H1 (cell line): ENCODE measurements around the gene TUBGCP6. TPM values are rescaled to one million over a fixed set of nuclear protein-coding genes. Genes with fewer than 3 reads are reported as not detected.

ENCODE experiments used
- CTCF ChIA-PET: fragments of 300-600 bp; sonication (Branson Sonifier 250); formaldehyde crosslinking; loops from one replicate; lab custom pipeline; 2021; ENCODE audit not compliant: partially characterized antibody; lab: Charles Lee
- POLR2A ChIA-PET: fragments of 300-600 bp; sonication (Branson Sonifier 250); formaldehyde crosslinking; loops from one replicate; lab custom pipeline; 2021; ENCODE audit warnings: inconsistent platforms; ENCODE audit not compliant: partially characterized antibody; lab: Charles Lee
- DNase-seq, 2 experiments: peaks; one replicate each; pipeline versions ENCODE4 v3.0.0 to v3.0.0-alpha.2; 2010 to 2022; ENCODE audit warnings: low spot score in 2 of 2, low read depth in 1 of 2, mixed read lengths in 1 of 2
- FAIRE-seq: peaks from 2 replicates; lab custom pipeline; 2011; peaks lifted over from hg19 to GRCh38; lab: Jason Lieb, UNC
- H2AFZ ChIP-seq: 2 replicates; pipeline ENCODE4 v1.8.1; 2012; ENCODE audit warnings: low read length, inconsistent platforms
- H2AK5ac ChIP-seq: 2 replicates; pipeline ENCODE4 v1.6.1; 2013; ENCODE audit warnings: low read depth, low read length
- H2BK120ac ChIP-seq: replicated peaks from 2 replicates; pipeline ENCODE3; 2013; ENCODE audit warnings: low read depth, low read length, inconsistent platforms
- H2BK12ac ChIP-seq: 2 replicates; pipeline ENCODE4 v1.6.1; 2013; ENCODE audit warnings: low read depth, low read length
- H2BK15ac ChIP-seq: 2 replicates; pipeline ENCODE4 v1.6.1; 2013; ENCODE audit warnings: low read length
- H2BK20ac ChIP-seq: 2 replicates; pipeline ENCODE4 v1.6.1; 2013; ENCODE audit warnings: low read length
- H2BK5ac ChIP-seq: 2 replicates; pipeline ENCODE4 v1.6.1; 2013; ENCODE audit warnings: low read depth, low read length
- H3K14ac ChIP-seq: 2 replicates; pipeline ENCODE4 v1.6.1; 2013; ENCODE audit warnings: inconsistent platforms; ENCODE audit not compliant: insufficient read length
- H3K18ac ChIP-seq: 2 replicates; pipeline ENCODE4 v1.6.1; 2013; ENCODE audit warnings: low read length; ENCODE audit errors: extremely low read depth
- H3K23ac ChIP-seq: 2 replicates; pipeline ENCODE4 v1.6.1; 2013; ENCODE audit warnings: inconsistent platforms; ENCODE audit not compliant: insufficient read length
- H3K23me2 ChIP-seq: 2 replicates; pipeline ENCODE4 v1.6.1; 2013; ENCODE audit warnings: low read depth, low read length
- H3K27ac ChIP-seq: 2 replicates; pipeline ENCODE4 v1.6.1; 2011; ENCODE audit warnings: low read depth, low read length, inconsistent platforms
- H3K27me3 ChIP-seq, 4 experiments: replicated peaks in 1 of 4; 1 replicate in 1 of 4; 2 replicates in 3 of 4; pipeline versions ENCODE4 v1.6.1 to v1.8.1; 2011 to 2013; ENCODE audit warnings: low read length in 3 of 4, mild to moderate bottlenecking in 3 of 4, inconsistent platforms in 2 of 4, mixed read lengths in 2 of 4, moderate library complexity in 1 of 4; ENCODE audit not compliant: control insufficient read depth in 3 of 4, insufficient read depth in 3 of 4; ENCODE audit errors: extremely low read depth in 1 of 4
- H3K36me3 ChIP-seq, 4 experiments: 2 replicates each; pipeline versions ENCODE4 v1.6.1 to v1.8.1; 2011 to 2013; ENCODE audit warnings: mild to moderate bottlenecking in 4 of 4, low read length in 3 of 4, moderate library complexity in 2 of 4, control low read depth in 1 of 4, inconsistent platforms in 1 of 4; ENCODE audit not compliant: insufficient read depth in 4 of 4, control insufficient read depth in 2 of 4
- H3K4ac ChIP-seq: replicated peaks from 2 replicates; pipeline ENCODE3; 2013; ENCODE audit warnings: low read length, low read depth, mixed read lengths, inconsistent platforms; ENCODE audit not compliant: insufficient read length
- H3K4me1 ChIP-seq, 4 experiments: replicated peaks in 1 of 4; 1 replicate in 1 of 4; 2 replicates in 3 of 4; pipeline versions ENCODE4 v1.6.1 to v1.8.1; 2011 to 2013; ENCODE audit warnings: low read length in 3 of 4, inconsistent platforms in 2 of 4, mixed read lengths in 1 of 4; ENCODE audit not compliant: insufficient read depth in 4 of 4, control insufficient read depth in 3 of 4
- H3K4me2 ChIP-seq, 2 experiments: 2 replicates each; pipeline versions ENCODE4 v1.6.1 to v1.8.1; 2011 to 2013; ENCODE audit warnings: low read depth in 2 of 2, low read length in 2 of 2, control low read depth in 1 of 2, inconsistent platforms in 1 of 2, mild to moderate bottlenecking in 1 of 2; ENCODE audit not compliant: insufficient read depth in 1 of 2
- H3K4me3 ChIP-seq, 4 experiments: fragments of 200-600, 300-600 bp in 1 of 4; sonication (generic), shearing (Covaris generic), sonication (Bioruptor Twin) in 1 of 4; 2 replicates each; pipeline versions ENCODE4 v1.5.1 to v1.8.1; 2011 to 2016; ENCODE audit warnings: low read length in 4 of 4, low read depth in 3 of 4, control low read depth in 2 of 4, inconsistent platforms in 2 of 4, mild to moderate bottlenecking in 2 of 4, mixed read lengths in 1 of 4, moderate library complexity in 1 of 4; ENCODE audit not compliant: insufficient read depth in 2 of 4; ENCODE audit errors: extremely low read depth in 1 of 4
- H3K56ac ChIP-seq: replicated peaks from 2 replicates; pipeline ENCODE3; 2013; ENCODE audit warnings: low read depth, mild to moderate bottlenecking, mixed read lengths, low read length, inconsistent platforms; ENCODE audit not compliant: insufficient read length
- H3K79me1 ChIP-seq: 2 replicates; pipeline ENCODE4 v1.6.1; 2013; ENCODE audit warnings: low read depth, low read length, control low read depth
- H3K79me2 ChIP-seq, 2 experiments: 2 replicates each; pipeline versions ENCODE4 v1.6.1 to v1.8.1; 2012 to 2013; ENCODE audit warnings: low read length in 2 of 2, mild to moderate bottlenecking in 2 of 2, inconsistent platforms in 1 of 2; ENCODE audit not compliant: insufficient read depth in 2 of 2, control insufficient read depth in 1 of 2
- H3K9ac ChIP-seq, 4 experiments: replicated peaks in 1 of 4; 1 replicate in 1 of 4; 2 replicates in 3 of 4; pipeline versions ENCODE4 v1.6.1 to v1.8.1; 2011 to 2013; ENCODE audit warnings: low read depth in 3 of 4, low read length in 3 of 4, control low read depth in 2 of 4, mild to moderate bottlenecking in 2 of 4, moderate library complexity in 2 of 4, inconsistent platforms in 1 of 4; ENCODE audit errors: extremely low read depth in 1 of 4
- H3K9me3 ChIP-seq, 2 experiments: 2 replicates each; pipeline versions ENCODE4 v1.6.1 to v1.8.1; 2012 to 2013; ENCODE audit warnings: mild to moderate bottlenecking in 2 of 2, moderate library complexity in 2 of 2, control low read depth in 1 of 2, inconsistent platforms in 1 of 2, low read depth in 1 of 2, low read length in 1 of 2, mixed read lengths in 1 of 2; ENCODE audit not compliant: insufficient read depth in 2 of 2
- H4K20me1 ChIP-seq, 2 experiments: replicated peaks in 1 of 2; 2 replicates each; pipeline versions ENCODE3 to v1.8.1; 2011 to 2013; ENCODE audit warnings: inconsistent platforms in 2 of 2, low read length in 2 of 2, mild to moderate bottlenecking in 1 of 2; ENCODE audit not compliant: insufficient read depth in 2 of 2, control insufficient read depth in 1 of 2
- H4K5ac ChIP-seq: 2 replicates; pipeline ENCODE4 v1.6.1; 2013; ENCODE audit warnings: low read length, low read depth, mixed read lengths, inconsistent platforms; ENCODE audit not compliant: insufficient read length
- H4K8ac ChIP-seq: 2 replicates; pipeline ENCODE4 v1.8.0; 2013; ENCODE audit warnings: mild to moderate bottlenecking, moderate library complexity, low read length, inconsistent platforms; ENCODE audit not compliant: insufficient read depth; ENCODE audit errors: extremely low read depth
- H4K91ac ChIP-seq: replicated peaks from 2 replicates; pipeline ENCODE3; 2013; ENCODE audit warnings: low read length, mixed read lengths, inconsistent platforms; ENCODE audit not compliant: insufficient read length
- ATF3 ChIP-seq: IDR thresholded peaks from 2 replicates; pipeline ENCODE4 v1.6.1; 2011; ENCODE audit warnings: low read depth, mild to moderate bottlenecking, low read length; ENCODE audit not compliant: insufficient read depth
- CBX8 ChIP-seq: fragments of 300-800, 300-1000 bp; sonication (generic); IDR thresholded peaks from 2 replicates; pipeline ENCODE4 v1.7.1; 2016; ENCODE audit warnings: low read depth, low read length, borderline replicate concordance
- CHD2 ChIP-seq: IDR thresholded peaks from 2 replicates; pipeline ENCODE4 v1.6.1; 2012; ENCODE audit warnings: low read length, improper control_type of control experiment
- EGR1 ChIP-seq: IDR thresholded peaks from 2 replicates; pipeline ENCODE4 v1.6.1; 2011; ENCODE audit warnings: low read depth, low read length, borderline replicate concordance
- JUND ChIP-seq: IDR thresholded peaks from 2 replicates; pipeline ENCODE4 v1.6.1; 2011; ENCODE audit warnings: mild to moderate bottlenecking, improper control_type of control experiment, low read length
- KDM1A ChIP-seq: fragments of 200-600, 300-600 bp; sonication (generic); IDR thresholded peaks from 2 replicates; pipeline ENCODE4 v1.7.1; 2016; ENCODE audit warnings: mild to moderate bottlenecking, low read length, borderline replicate concordance
- SAP30 ChIP-seq: fragments of 300-600 bp; sonication (generic); IDR thresholded peaks from 2 replicates; pipeline ENCODE4 v1.7.1; 2012; ENCODE audit warnings: low read length, moderate library complexity, mild to moderate bottlenecking, inconsistent platforms; ENCODE audit not compliant: insufficient read depth, insufficient replicate concordance
- SP2 ChIP-seq: IDR thresholded peaks from 2 replicates; pipeline ENCODE4 v1.6.1; 2012; ENCODE audit warnings: mild to moderate bottlenecking, low read length, inconsistent platforms
- SP4 ChIP-seq: IDR thresholded peaks from 2 replicates; pipeline ENCODE4 v1.6.1; 2012; ENCODE audit warnings: low read length, inconsistent platforms
- YY1 ChIP-seq: IDR thresholded peaks from 2 replicates; pipeline ENCODE4 v1.6.1; 2011; ENCODE audit warnings: low read depth, mild to moderate bottlenecking, low read length
- WGBS, 2 experiments: shearing (Covaris generic) in 1 of 2; methylation state at CpG; one replicate each; pipeline versions ENCODE4 v1.1.6 to v1.1.7; 2013 to 2015; ENCODE audit warnings: low lambda C conversion rate in 2 of 2, mixed read lengths in 2 of 2, inconsistent platforms in 1 of 2, low coverage in 1 of 2, missing lambda C conversion rate in 1 of 2; ENCODE audit not compliant: insufficient replicate concordance in 2 of 2, insufficient coverage in 1 of 2, insufficient read length in 1 of 2; ENCODE audit errors: extremely low coverage in 1 of 2, missing lambda C conversion rate in 1 of 2; 5-methylcytosine and 5-hydroxymethylcytosine counted together
- polyA plus RNA-seq, 7 experiments: library from polyadenylated mRNA; depleted of rRNA in 3 of 7; stranded (reverse) in 5 of 7; unstranded in 2 of 7; fragments of >200 nt in 5 of 7; fragments of 200-250 nt in 2 of 7; gene quantifications; 1 replicate in 5 of 7; 2 replicates in 1 of 7; 4 replicates in 1 of 7; pipeline versions ENCODE4 v1.2.1 to v1.2.3, GENCODE V29; 2011 to 2013; ENCODE audit warnings: missing spikeins in 2 of 7, mixed read lengths in 2 of 7
- total RNA-seq: library from RNA; stranded (reverse); fragmentation: NEBNext Ultra II Directional; extraction: Animal tissue kit (Norgen Biotek cat#: 25700); gene quantifications from 2 replicates; pipeline ENCODE4 v1.2.1, GENCODE V29; 2021

The TUBGCP6 gene
- total and polyA plus RNA-seq, 2 of the 8 experiments (the other 6 are each of a cell fraction or from before 2014, with no cell fraction given): 24.2 to 24.7 TPM

GRCh38 chr22:50285568-50286229, 40.9 kb upstream of the TUBGCP6 start:
- H3K36me3 ChIP-seq: peaks cover 20 to 79% (median 25%) of the 10 kb centered on the region in 4 experiments
- no peaks in the 10 kb centered on the region for H3K27me3 ChIP-seq
- no peaks in the 10 kb centered on the region for H3K23me2 ChIP-seq
- FAIRE-seq: no peak
- ChIA-PET POLR2A (no interaction called here), CTCF (interaction anchor here (0.7 to 2.2 kb wide), 2 partner anchors 56 to 86 kb away, joined by 3 to 5 read pairs; no protein-coding TSS in a partner anchor)
- no peak overlapping the region for H2AFZ ChIP-seq
- H2BK5ac ChIP-seq: peak overlapping the region; percentile 44; the same call in 1 of the 2 replicates
- DNase-seq: no peak
- no peak overlapping the region for H2AK5ac ChIP-seq
- H3K4me2 ChIP-seq: no peak overlapping the region
- H3K9ac ChIP-seq: no peak overlapping the region
- TF ChIP-seq YY1: no peak
- TF ChIP-seq SP2: no peak
- no peak for TF ChIP-seq KDM1A
- TF ChIP-seq SAP30: no peak
- TF ChIP-seq JUND: no peak
- TF ChIP-seq CBX8: no peak
- TF ChIP-seq EGR1: no peak
- no peak for TF ChIP-seq CHD2
- TF ChIP-seq ATF3: no peak
- TF ChIP-seq SP4: no peak
- no peak overlapping the region for H2BK20ac ChIP-seq
- no peak overlapping the region for H3K23ac ChIP-seq
- WGBS, 2 experiments: 96% methylated on average over 18 of the region's 34 CpGs; no CpG with 5 or more reads in 1 of the 2 experiments
- no peak overlapping the region for H2BK12ac ChIP-seq
- no peak overlapping the region for H4K5ac ChIP-seq
- peaks cover under 1% of the 10 kb centered on the region; the same call in 1 of the 2 replicates for H3K79me1 ChIP-seq
- no peaks in the 10 kb centered on the region; a peak in 1 of 4 replicates for H3K9me3 ChIP-seq
- no peak overlapping the region; the same call in 1 of the 2 replicates for H4K8ac ChIP-seq
- peaks cover 0 to 6% of the 10 kb centered on the region in 2 experiments; a peak in 1 of 4 replicates for H3K79me2 ChIP-seq
- H3K27ac ChIP-seq: no peak overlapping the region
- no peak overlapping the region for H3K18ac ChIP-seq
- H3K4me1 ChIP-seq: peaks cover 0 to 3% (median 0%) of the 10 kb centered on the region in 4 experiments; a peak in 2 of 7 replicates
- H2BK120ac ChIP-seq: no peak overlapping the region
- no peak overlapping the region for H3K56ac ChIP-seq
- no peak overlapping the region for H4K91ac ChIP-seq
- H2BK15ac ChIP-seq: no peak overlapping the region
- no peak overlapping the region for H3K14ac ChIP-seq
- H4K20me1 ChIP-seq: peaks cover 4 to 20% of the 10 kb centered on the region in 2 experiments
- H3K4me3 ChIP-seq: no peak overlapping the region
- no peak overlapping the region for H3K4ac ChIP-seq
